ENCODE results near the gene ACOT12. TPM values are rescaled to one million over a fixed set of nuclear protein-coding genes. Genes with fewer than 3 reads are reported as not detected.

Gene ACOT12
- total RNA-seq, 1 experiment from 2014 or later, result not detected

DNA sequence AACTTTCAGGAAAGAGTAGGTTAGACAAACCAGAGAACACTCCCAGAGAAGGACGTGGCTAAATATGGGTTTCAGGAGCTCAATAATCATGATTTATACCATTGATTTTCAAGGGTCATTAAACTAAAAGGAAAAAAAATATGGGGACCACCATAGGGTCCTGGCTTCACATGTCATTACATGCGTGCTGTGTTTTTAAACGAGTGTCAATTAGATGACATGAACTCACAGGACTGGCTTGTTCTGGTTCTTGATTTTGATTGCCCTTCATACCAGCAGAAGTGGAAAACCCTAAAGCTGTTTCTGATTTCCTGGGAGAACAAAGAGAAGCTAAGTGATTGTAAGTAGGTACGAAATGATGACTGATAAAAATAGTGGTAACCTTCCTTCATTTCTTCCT lies 5.8 kb downstream of the ACOT12 start:
- Mint-ChIP-seq H3K4me3 (no peak overlapping the region), H3K9me3 (no peaks in the 10 kb centered on the region), H3K36me3 (no peaks in the 10 kb centered on the region), H3K27ac (no peak overlapping the region), H3K27me3 (ENCODE audit: low read depth) (peaks cover 17% of the 10 kb centered on the region), H3K4me1 (no peaks in the 10 kb centered on the region)
- ChIA-PET CTCF (no interaction called here), POLR2A (no interaction called here)
- DNase-seq (ENCODE audit: low spot score), result no peak
- no peak for TF ChIP-seq SOX15 (CRISPR knock-in tag; IDR thresholded peaks at IDR 0.05)
- TF ChIP-seq, protein P1, sequence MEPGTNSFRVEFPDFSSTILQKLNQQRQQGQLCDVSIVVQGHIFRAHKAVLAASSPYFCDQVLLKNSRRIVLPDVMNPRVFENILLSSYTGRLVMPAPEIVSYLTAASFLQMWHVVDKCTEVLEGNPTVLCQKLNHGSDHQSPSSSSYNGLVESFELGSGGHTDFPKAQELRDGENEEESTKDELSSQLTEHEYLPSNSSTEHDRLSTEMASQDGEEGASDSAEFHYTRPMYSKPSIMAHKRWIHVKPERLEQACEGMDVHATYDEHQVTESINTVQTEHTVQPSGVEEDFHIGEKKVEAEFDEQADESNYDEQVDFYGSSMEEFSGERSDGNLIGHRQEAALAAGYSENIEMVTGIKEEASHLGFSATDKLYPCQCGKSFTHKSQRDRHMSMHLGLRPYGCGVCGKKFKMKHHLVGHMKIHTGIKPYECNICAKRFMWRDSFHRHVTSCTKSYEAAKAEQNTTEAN (CRISPR knock-in tag; IDR thresholded peaks at IDR 0.05), result no peak
- TF ChIP-seq, protein P2, sequence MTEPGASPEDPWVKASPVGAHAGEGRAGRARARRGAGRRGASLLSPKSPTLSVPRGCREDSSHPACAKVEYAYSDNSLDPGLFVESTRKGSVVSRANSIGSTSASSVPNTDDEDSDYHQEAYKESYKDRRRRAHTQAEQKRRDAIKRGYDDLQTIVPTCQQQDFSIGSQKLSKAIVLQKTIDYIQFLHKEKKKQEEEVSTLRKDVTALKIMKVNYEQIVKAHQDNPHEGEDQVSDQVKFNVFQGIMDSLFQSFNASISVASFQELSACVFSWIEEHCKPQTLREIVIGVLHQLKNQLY (CRISPR knock-in tag; IDR thresholded peaks at IDR 0.05), result no peak
- TF ChIP-seq ZNF317 (CRISPR knock-in tag; IDR thresholded peaks at IDR 0.05; ENCODE audit: borderline replicate concordance, low read depth), result no peak
- TF ChIP-seq TEAD4 (CRISPR knock-in tag; IDR thresholded peaks at IDR 0.05), result no peak
- no peak for TF ChIP-seq GRHL2 (CRISPR knock-in tag; IDR thresholded peaks at IDR 0.05; ENCODE audit: insufficient replicate concordance, severe bottlenecking)
- TF ChIP-seq, protein P3, sequence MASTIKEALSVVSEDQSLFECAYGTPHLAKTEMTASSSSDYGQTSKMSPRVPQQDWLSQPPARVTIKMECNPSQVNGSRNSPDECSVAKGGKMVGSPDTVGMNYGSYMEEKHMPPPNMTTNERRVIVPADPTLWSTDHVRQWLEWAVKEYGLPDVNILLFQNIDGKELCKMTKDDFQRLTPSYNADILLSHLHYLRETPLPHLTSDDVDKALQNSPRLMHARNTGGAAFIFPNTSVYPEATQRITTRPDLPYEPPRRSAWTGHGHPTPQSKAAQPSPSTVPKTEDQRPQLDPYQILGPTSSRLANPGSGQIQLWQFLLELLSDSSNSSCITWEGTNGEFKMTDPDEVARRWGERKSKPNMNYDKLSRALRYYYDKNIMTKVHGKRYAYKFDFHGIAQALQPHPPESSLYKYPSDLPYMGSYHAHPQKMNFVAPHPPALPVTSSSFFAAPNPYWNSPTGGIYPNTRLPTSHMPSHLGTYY (CRISPR knock-in tag; IDR thresholded peaks at IDR 0.05), result no peak
- TF ChIP-seq SMAD3 (CRISPR knock-in tag; IDR thresholded peaks at IDR 0.05; ENCODE audit: borderline replicate concordance), result no peak
- TF ChIP-seq NFYB (CRISPR knock-in tag; conservative IDR thresholded peaks at IDR 0.05; ENCODE audit: low read depth), result no peak
- TF ChIP-seq, protein P4, sequence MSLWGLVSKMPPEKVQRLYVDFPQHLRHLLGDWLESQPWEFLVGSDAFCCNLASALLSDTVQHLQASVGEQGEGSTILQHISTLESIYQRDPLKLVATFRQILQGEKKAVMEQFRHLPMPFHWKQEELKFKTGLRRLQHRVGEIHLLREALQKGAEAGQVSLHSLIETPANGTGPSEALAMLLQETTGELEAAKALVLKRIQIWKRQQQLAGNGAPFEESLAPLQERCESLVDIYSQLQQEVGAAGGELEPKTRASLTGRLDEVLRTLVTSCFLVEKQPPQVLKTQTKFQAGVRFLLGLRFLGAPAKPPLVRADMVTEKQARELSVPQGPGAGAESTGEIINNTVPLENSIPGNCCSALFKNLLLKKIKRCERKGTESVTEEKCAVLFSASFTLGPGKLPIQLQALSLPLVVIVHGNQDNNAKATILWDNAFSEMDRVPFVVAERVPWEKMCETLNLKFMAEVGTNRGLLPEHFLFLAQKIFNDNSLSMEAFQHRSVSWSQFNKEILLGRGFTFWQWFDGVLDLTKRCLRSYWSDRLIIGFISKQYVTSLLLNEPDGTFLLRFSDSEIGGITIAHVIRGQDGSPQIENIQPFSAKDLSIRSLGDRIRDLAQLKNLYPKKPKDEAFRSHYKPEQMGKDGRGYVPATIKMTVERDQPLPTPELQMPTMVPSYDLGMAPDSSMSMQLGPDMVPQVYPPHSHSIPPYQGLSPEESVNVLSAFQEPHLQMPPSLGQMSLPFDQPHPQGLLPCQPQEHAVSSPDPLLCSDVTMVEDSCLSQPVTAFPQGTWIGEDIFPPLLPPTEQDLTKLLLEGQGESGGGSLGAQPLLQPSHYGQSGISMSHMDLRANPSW (CRISPR knock-in tag; conservative IDR thresholded peaks at IDR 0.05; ENCODE audit: low read depth), result no peak
- TF ChIP-seq GTF2I (CRISPR knock-in tag; conservative IDR thresholded peaks at IDR 0.05), result no peak
- TF ChIP-seq, protein P5, sequence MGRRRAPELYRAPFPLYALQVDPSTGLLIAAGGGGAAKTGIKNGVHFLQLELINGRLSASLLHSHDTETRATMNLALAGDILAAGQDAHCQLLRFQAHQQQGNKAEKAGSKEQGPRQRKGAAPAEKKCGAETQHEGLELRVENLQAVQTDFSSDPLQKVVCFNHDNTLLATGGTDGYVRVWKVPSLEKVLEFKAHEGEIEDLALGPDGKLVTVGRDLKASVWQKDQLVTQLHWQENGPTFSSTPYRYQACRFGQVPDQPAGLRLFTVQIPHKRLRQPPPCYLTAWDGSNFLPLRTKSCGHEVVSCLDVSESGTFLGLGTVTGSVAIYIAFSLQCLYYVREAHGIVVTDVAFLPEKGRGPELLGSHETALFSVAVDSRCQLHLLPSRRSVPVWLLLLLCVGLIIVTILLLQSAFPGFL (CRISPR knock-in tag; IDR thresholded peaks at IDR 0.05; ENCODE audit: borderline replicate concordance), result no peak
- TF ChIP-seq, protein P6, sequence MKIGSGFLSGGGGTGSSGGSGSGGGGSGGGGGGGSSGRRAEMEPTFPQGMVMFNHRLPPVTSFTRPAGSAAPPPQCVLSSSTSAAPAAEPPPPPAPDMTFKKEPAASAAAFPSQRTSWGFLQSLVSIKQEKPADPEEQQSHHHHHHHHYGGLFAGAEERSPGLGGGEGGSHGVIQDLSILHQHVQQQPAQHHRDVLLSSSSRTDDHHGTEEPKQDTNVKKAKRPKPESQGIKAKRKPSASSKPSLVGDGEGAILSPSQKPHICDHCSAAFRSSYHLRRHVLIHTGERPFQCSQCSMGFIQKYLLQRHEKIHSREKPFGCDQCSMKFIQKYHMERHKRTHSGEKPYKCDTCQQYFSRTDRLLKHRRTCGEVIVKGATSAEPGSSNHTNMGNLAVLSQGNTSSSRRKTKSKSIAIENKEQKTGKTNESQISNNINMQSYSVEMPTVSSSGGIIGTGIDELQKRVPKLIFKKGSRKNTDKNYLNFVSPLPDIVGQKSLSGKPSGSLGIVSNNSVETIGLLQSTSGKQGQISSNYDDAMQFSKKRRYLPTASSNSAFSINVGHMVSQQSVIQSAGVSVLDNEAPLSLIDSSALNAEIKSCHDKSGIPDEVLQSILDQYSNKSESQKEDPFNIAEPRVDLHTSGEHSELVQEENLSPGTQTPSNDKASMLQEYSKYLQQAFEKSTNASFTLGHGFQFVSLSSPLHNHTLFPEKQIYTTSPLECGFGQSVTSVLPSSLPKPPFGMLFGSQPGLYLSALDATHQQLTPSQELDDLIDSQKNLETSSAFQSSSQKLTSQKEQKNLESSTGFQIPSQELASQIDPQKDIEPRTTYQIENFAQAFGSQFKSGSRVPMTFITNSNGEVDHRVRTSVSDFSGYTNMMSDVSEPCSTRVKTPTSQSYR (CRISPR knock-in tag; IDR thresholded peaks at IDR 0.05), result no peak
- TF ChIP-seq, protein P7, sequence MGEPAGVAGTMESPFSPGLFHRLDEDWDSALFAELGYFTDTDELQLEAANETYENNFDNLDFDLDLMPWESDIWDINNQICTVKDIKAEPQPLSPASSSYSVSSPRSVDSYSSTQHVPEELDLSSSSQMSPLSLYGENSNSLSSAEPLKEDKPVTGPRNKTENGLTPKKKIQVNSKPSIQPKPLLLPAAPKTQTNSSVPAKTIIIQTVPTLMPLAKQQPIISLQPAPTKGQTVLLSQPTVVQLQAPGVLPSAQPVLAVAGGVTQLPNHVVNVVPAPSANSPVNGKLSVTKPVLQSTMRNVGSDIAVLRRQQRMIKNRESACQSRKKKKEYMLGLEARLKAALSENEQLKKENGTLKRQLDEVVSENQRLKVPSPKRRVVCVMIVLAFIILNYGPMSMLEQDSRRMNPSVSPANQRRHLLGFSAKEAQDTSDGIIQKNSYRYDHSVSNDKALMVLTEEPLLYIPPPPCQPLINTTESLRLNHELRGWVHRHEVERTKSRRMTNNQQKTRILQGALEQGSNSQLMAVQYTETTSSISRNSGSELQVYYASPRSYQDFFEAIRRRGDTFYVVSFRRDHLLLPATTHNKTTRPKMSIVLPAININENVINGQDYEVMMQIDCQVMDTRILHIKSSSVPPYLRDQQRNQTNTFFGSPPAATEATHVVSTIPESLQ (CRISPR knock-in tag; IDR thresholded peaks at IDR 0.05), result no peak
- no peak for TF ChIP-seq TEAD1 (CRISPR knock-in tag; IDR thresholded peaks at IDR 0.05)
- no peak for ATAC-seq
